Measurements from ENCODE around the gene ABHD10. TPM values are rescaled to one million over a fixed set of nuclear protein-coding genes. Genes with fewer than 3 reads are reported as not detected.

Gene ABHD10
- total RNA-seq, 6 donors from 2014 or later = 3.2 to 26.4 (median 18.1) TPM

DNA sequence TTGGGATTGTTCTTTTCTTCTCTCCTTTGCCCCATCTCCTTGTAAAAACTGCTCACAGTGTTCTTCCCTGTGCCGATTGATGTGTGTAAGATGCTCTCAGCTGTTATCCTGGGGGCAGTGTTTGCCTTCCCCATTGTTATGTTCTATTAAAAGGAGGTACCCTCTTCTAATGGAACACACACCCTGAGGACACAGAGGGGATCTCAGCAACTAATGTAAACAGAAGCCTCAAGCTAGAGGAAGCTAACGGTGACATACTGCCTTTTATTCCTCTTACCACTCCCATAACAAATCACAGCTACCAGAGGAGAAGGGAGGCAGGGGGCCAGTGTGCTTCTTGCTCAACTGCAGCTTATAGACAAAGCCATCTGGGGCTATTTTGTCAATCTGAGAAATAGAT is 22.1 kb downstream of the ABHD10 start:
- 75 to 80% methylated on average over 2 of the region's 2 CpGs for WGBS, 2 donors
- Histone ChIP-seq H3K4me3 (no peak overlapping the region), H3K36me3 (no peaks in the 10 kb centered on the region), H3K4me1 (peaks cover 9 to 13% (median 11%) of the 10 kb centered on the region in 4 donors), H3K27me3 (peaks cover 0 to 3% (median 0%) of the 10 kb centered on the region in 4 donors), H3K9me3 (no peaks in the 10 kb centered on the region), H3K27ac (no peak overlapping the region)
- no peak for TF ChIP-seq POLR2AphosphoS5 (IDR thresholded peaks at IDR 0.05)
- no peak for TF ChIP-seq EP300 (IDR thresholded peaks at IDR 0.05)
- TF ChIP-seq, protein P1, sequence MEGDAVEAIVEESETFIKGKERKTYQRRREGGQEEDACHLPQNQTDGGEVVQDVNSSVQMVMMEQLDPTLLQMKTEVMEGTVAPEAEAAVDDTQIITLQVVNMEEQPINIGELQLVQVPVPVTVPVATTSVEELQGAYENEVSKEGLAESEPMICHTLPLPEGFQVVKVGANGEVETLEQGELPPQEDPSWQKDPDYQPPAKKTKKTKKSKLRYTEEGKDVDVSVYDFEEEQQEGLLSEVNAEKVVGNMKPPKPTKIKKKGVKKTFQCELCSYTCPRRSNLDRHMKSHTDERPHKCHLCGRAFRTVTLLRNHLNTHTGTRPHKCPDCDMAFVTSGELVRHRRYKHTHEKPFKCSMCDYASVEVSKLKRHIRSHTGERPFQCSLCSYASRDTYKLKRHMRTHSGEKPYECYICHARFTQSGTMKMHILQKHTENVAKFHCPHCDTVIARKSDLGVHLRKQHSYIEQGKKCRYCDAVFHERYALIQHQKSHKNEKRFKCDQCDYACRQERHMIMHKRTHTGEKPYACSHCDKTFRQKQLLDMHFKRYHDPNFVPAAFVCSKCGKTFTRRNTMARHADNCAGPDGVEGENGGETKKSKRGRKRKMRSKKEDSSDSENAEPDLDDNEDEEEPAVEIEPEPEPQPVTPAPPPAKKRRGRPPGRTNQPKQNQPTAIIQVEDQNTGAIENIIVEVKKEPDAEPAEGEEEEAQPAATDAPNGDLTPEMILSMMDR (IDR thresholded peaks at IDR 0.05) = no peak
- no peak for TF ChIP-seq POLR2A (IDR thresholded peaks at IDR 0.05)
- DNase-seq = no peak
- ATAC-seq (ENCODE audit: low FRiP score in 2 of 2) = no peak

DNA sequence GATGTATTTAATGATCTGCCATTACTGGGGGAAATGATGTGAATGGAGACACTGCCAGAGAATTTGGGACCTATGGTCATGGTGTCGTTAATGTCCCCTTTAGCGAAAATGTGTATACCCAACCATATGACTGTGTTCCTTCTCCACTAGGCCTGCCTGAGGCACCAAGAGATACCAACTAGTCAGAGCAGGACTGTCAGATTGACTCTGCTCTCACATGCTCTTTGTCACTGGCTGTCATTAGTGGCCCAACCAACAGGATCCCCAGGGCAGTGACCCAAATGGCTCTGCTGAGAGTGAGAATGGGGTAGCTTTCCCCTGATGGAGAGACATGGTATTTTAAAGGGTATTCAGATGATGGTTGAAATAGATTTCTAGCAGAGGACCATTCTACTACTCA is 22.7 kb downstream of the ABHD10 start:
- Histone ChIP-seq H3K27me3 (peaks cover 0 to 3% (median 0%) of the 10 kb centered on the region in 4 donors), H3K4me3 (no peak overlapping the region), H3K4me1 (peaks cover 9 to 13% (median 11%) of the 10 kb centered on the region in 4 donors), H3K9me3 (no peaks in the 10 kb centered on the region), H3K27ac (no peak overlapping the region), H3K36me3 (no peaks in the 10 kb centered on the region)
- WGBS, 2 donors = 96 to 98% methylated on average over 2 of the region's 2 CpGs
- ATAC-seq (ENCODE audit: low FRiP score in 2 of 2) (no peak), DNase-seq (no peak)
- TF ChIP-seq, protein P1 (IDR thresholded peaks at IDR 0.05) = no peak
- TF ChIP-seq POLR2AphosphoS5 (IDR thresholded peaks at IDR 0.05) (no peak), EP300 (IDR thresholded peaks at IDR 0.05) (no peak), POLR2A (IDR thresholded peaks at IDR 0.05) (no peak)

- Histone ChIP-seq H3K36me3 (no peaks in the 10 kb centered on the region), H3K27me3 (peaks cover 0 to 3% (median 0%) of the 10 kb centered on the region in 4 donors), H3K9me3 (no peaks in the 10 kb centered on the region), H3K4me3 (no peak overlapping the region), H3K4me1 (peaks cover 9 to 13% (median 11%) of the 10 kb centered on the region in 4 donors), H3K27ac (no peak overlapping the region)
- no peak for TF ChIP-seq POLR2A (IDR thresholded peaks at IDR 0.05)
- no peak for DNase-seq
- 72 to 80% methylated on average over 8 of the region's 8 CpGs for WGBS, 2 donors
- ATAC-seq (ENCODE audit: low FRiP score in 2 of 2) = peak in 1 of 2 donors; percentile 31
Observed at GRCh38 chr3:112002096-112002971, 23.5 kb downstream of the ABHD10 start.

DNA sequence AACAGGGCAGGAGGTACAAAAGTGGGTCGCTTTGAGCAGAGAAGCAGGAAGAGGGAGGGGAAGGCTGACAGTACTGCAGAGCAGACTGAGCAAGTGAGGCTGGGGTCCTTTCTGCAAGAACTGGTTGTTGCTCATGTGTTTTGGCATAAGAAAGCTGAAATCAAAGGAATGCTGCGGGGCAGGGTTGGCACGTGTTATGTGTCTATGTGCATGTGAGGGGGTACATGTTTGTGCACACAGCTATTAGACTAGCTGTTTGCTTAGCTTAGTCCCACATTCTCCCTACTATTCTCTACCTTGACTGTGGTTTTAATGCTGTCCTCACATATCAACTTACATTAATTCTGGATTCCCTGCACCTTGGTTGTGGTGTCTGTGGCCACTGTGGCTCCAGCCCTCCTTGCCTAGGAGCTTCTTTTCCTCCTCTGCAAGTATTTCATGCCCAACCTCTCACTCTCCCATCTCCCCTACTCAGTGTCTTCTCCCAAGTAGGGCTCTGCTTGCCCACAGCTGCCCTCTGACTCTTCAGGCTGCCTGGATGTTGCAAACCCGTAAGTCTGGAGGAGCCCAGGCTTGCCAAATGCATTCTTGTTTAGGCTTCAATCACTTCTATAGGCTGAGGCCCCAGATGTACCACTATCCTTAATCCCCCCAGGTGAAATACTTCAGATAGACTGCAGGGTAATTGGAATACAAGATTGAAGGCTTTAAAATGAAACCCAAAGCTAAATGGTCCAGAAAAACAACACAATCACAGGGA is 24.7 kb downstream of the ABHD10 start:
- no peak for TF ChIP-seq POLR2AphosphoS5 (IDR thresholded peaks at IDR 0.05)
- no peak for TF ChIP-seq POLR2A (IDR thresholded peaks at IDR 0.05)
- TF ChIP-seq, protein P1 (IDR thresholded peaks at IDR 0.05) = no peak
- TF ChIP-seq EP300 (IDR thresholded peaks at IDR 0.05) = no peak
- H3K27me3 ChIP-seq = peaks cover 0 to 3% (median 0%) of the 10 kb centered on the region in 4 donors
- H3K27ac ChIP-seq = no peak overlapping the region
- H3K36me3 ChIP-seq = no peaks in the 10 kb centered on the region
- 71 to 86% methylated on average over 3 to 4 of the region's 4 CpGs for WGBS, 2 donors
- H3K9me3 ChIP-seq = no peaks in the 10 kb centered on the region
- no peak for ATAC-seq (ENCODE audit: low FRiP score in 2 of 2)
- DNase-seq = no peak
- H3K4me3 ChIP-seq = no peak overlapping the region
- H3K4me1 ChIP-seq = peaks cover 8 to 11% (median 10%) of the 10 kb centered on the region in 4 donors

DNA sequence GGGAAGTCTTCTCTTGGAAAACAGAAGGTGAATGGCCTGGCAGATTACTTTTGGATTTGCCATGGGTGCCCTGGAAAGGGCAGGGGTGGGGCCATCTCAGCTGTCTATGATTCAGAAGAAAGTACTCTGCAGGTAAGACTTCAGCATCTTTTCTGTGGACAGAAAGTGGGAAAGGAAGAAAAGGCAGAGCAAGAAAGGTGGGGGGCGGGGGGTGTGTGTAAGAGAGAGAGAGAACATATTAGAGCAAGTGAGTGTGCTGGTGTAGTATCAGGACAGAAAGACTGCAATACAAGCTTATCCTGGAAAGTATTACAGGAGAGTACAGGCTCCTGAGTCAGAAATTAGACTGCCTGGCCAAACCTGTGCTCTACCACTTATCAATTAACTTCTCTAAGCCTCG is 25.4 kb downstream of the ABHD10 start:
- WGBS, 2 donors = 80 to 87% methylated on average over 2 of the region's 2 CpGs
- DNase-seq (no peak), ATAC-seq (ENCODE audit: low FRiP score in 2 of 2) (no peak)
- Histone ChIP-seq H3K27ac (no peak overlapping the region), H3K36me3 (no peaks in the 10 kb centered on the region), H3K9me3 (no peaks in the 10 kb centered on the region), H3K27me3 (peaks cover 0 to 3% (median 0%) of the 10 kb centered on the region in 4 donors), H3K4me1 (peaks cover 3 to 4% (median 4%) of the 10 kb centered on the region in 4 donors), H3K4me3 (no peak overlapping the region)
- TF ChIP-seq POLR2AphosphoS5 (IDR thresholded peaks at IDR 0.05) = no peak
- TF ChIP-seq POLR2A (IDR thresholded peaks at IDR 0.05) = no peak
- TF ChIP-seq, protein P1 (IDR thresholded peaks at IDR 0.05) = no peak
- TF ChIP-seq EP300 (IDR thresholded peaks at IDR 0.05) = no peak

Measured in upper lobe of left lung (tissue), 6 donors.